ENCODE data around the gene SENP2. TPM values are rescaled to one million over a fixed set of nuclear protein-coding genes. Genes with fewer than 3 reads are reported as not detected.

Gene SENP2
- total RNA-seq, 2 donors from 2014 or later, result 35.4 to 38.1 TPM

Other genes starting within 250 kb of the SENP2 start
- gene MAP3K13, start 223.2 kb upstream of the SENP2 start, total RNA-seq, result 10 to 100 TPM; 16.9 to 29.3 TPM
- gene TMEM41A, start 87.3 kb upstream of the SENP2 start, total RNA-seq, result 10 to 100 TPM; 19.8 to 22.7 TPM
- gene LIPH, start 33.7 kb upstream of the SENP2 start, total RNA-seq, result under 1 TPM in 1 of 2 donors, not detected in 1; 0.19 TPM
- gene IGF2BP2, start 238.7 kb downstream of the SENP2 start, total RNA-seq, result 1 to 10 TPM in 1 of 2 donors, under 1 TPM in 1; 0.53 to 1.2 TPM

Data from activated T-cell treated with anti-CD3 and anti-CD28 coated beads, Interleukin-2, amount 50 U/mL, for 72 hours (primary cell).